GM21529 (cell line): Measurements from ENCODE around the gene CLASRP.

Experiments
- ATAC-seq: cut with Tn5 transposase; IDR thresholded peaks from one replicate; pipeline ENCODE4 v1.9.1; 2021; ENCODE audit not compliant: unreplicated experiment

The CLASRP gene

GRCh38 chr19:45020071-45020470 is 18.8 kb upstream of the CLASRP start:
- no peak for ATAC-seq

- ATAC-seq, result no peak
Observed at GRCh38 chr19:45021971-45022370, 16.9 kb upstream of the CLASRP start.

- ATAC-seq, result no peak
Observed at GRCh38 chr19:45023048-45023447, 15.8 kb upstream of the CLASRP start.

DNA sequence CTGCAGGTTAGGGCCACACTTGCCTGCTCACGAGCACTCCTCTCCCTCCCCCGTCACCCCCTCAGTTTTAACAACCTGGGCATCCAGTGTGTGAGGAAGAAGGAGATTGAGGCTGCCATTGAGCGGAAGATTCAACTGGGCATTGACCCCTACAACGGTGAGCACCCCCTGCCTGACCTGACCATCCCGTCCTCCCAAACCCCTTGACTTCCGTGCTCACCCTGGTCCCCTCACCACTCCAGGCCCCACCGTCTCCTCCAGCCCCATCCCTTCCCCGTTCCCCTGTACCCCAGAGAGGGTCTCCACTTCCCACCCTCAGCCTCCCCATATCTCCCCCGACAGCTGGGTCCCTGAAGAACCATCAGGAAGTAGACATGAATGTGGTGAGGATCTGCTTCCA is 13.6 kb upstream of the CLASRP start:
- no peak for ATAC-seq

DNA sequence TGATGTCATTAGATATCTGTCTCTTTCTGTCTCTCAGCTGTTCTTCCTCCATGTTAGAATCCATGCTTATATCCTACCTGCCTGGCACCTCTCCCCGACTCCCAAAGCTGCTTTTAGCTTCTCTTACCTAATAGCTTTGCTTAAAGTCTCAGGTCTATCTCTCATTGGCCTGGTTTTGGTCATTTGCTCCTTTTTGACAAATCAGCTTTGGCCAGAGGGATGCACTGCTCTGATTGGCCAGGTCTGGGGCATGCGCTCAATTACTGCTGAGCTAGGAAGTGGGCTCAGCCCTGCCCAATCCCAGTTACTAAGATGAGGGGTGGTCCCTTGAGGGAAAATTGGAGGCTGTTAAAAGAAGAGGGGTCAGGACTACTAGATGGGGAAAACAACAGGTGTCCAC is 11.5 kb upstream of the CLASRP start:
- no peak for ATAC-seq

- ATAC-seq, result no peak
Observed at GRCh38 chr19:45030825-45031224, 8.0 kb upstream of the CLASRP start.

GRCh38 chr19:45032421-45032820 is 6.4 kb upstream of the CLASRP start:
- ATAC-seq, result no peak

DNA sequence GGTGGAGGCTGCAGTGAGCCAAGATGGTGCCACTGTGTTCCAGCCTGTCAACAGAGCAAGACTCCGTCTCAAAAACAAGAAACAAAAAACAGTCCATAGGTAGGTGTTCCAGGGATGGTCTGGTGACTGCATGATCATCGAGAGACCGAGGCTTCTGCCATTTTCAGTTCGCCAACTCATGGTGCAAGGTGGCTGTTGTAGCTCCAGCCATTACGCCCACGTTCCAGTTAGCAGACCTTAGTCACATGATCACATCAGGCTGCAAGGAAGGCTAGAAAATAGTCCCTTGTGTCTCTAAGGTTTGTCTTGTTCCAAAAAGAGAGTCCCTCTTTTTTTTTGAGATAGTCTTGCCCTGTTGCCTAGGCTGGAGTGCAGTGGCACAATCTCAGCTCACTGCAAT is 3.1 kb upstream of the CLASRP start:
- no peak for ATAC-seq

GRCh38 chr19:45037393-45038169 is 1.3 kb upstream of the CLASRP start:
- ATAC-seq, result no peak

DNA sequence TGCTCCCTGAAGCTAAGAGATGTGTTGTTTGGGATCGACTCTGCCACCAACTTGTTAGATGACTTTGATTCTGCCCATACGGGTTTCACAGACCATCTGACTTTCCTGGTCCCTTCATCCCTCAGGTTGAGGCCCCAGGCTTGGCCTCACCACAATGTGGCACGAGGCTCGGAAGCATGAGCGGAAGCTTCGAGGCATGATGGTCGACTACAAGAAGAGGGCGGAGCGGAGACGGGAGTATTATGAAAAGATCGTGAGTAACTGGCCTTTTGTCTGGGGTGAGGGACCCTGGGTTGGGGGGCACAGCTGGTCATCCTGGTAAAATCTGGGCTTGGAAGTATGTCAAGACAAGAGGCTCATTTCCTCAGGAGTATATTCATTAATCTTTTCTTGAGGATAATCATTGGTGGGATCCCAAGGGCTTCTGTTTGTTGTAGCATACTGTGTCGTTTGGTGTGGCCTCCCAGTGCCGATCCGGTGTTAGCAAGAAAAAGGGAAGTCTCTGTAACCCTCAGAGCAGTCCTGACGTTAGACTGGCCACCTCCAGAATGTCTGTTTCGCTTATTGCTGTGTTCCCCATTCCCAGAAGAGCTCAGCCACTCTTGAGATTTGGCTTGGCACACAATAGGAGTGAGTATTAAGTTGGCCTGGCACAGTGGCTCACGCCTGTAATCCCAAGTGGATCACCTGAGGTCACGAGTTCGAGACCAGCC is 1.4 kb downstream of the CLASRP start:
- ATAC-seq, result no peak

DNA sequence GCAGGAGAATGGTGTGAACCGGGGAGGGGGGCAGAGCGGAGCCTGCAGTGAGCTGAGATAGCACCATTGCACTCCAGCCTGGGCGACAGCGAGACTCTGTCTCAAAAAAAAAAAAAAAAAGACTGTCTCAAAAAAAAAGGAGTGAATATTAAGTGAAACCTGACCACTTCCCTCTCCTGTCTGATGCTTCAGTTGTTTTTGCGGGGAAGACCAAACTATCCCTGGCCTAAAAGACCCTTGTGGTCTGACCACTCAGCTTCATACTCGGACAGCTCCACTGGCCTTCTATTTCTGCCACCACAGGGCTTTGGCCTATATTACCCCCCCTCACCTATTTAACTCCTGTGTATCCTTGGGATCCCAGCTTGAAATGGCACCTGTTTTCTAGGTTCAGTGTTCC is 2.3 kb downstream of the CLASRP start:
- no peak for ATAC-seq

DNA sequence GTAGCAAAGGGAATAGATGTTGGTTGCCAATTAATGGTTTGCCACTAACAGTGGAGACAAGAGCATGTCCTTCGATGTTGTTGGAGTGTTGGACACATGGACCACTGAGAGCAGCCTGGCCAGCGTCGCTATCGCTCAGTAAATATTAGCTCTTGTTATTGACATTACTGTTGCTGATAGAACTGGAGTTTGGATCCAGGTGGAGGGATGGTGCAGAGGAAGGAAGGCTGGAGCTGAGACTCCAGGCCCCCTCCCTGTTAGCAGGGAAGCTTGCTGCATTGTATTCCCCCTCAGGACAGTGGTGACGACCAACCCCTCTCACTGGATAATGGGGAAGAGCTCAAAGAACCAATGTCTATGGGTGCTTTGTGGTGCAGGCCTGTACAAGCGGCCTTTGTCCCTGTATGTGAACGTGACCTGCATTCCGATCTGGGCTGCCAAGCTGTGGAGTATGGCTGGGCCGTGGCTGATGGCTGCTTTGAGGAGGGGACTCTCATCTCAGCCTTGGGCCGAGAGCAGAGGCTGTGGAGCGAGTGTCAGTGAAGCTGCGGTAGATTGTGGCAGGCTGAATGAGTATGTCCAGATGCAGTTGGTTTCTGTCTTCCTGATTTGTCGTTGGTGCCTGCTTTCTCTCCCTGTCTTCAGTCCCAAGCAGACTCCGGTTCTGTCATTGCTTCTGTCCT is 7.0 kb downstream of the CLASRP start:
- no peak for ATAC-seq

DNA sequence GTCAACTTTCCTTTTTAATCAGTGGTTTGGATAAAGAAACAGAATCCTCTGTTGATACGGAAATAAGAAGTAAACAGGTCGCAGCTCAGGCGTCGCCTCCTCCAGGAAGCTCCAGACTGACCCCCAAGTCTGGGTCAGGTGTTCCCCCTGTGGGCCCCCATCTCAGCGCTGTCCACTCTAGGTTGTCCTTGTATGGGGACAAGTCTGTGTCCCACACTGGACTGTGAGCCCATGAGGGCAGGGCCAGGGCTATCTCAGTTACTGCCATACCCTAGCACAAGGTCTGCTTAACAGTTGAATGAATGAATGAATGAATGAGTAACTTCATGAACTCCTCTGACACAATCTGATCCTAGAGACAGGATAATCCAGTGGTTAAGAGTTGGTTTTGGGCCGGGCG is 7.5 kb downstream of the CLASRP start:
- no peak for ATAC-seq

- ATAC-seq, result no peak
Observed at GRCh38 chr19:45047188-45047797, 8.4 kb downstream of the CLASRP start.

- ATAC-seq, result no peak
Observed at GRCh38 chr19:45049073-45049736, 10.4 kb downstream of the CLASRP start.

GRCh38 chr19:45050036-45050435 is 11.2 kb downstream of the CLASRP start:
- ATAC-seq, result no peak

DNA sequence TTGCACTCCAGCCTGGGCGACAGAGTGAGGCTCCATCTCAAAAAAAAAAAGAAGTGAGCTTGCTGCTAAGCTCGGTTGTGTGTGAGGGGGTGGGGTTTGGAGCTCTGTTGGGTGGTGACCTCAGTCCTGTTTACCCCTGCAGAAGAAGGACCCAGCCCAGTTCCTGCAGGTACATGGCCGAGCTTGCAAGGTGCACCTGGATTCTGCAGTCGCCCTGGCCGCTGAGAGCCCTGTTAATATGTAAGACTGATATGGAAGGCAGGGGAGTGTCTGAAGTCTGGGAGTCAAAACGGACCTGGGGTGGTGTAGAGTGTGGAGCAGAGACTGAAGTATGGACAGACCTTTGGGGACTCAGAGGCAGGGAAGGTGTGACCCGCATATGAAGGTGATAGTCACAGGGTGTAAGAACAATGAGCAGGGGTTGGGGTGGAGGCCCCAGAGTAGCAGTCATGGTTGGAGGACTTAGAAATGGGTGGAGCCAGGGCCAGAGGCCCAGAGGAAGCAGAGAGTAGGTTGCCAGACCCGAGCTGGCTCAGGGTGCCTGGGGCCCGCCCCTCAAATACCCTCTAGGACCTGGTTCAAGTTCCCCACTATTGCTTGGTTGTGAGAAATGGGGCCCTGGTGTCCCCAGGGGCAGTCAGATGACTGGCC is 13.2 kb downstream of the CLASRP start:
- no peak for ATAC-seq

DNA sequence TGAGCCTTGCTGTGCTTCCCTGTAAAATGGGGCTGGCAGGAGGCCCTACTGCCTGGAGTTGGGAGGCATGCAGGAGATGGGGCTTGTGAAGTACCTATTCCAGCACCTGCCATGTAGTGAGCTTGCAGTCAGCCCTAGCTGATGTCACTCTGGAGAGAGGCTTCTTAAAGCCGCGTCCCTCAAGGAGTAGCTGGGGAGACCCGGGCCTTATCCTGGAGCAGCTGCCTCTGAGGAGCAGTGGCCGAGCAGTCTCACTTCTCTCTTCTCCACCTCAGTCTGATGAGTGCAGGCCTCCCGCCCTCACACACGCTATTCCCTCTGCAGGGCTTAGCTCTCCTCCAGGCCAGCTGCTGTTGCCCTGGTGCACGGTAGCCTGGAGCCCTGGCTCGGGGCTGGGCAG is 18.0 kb downstream of the CLASRP start:
- ATAC-seq, result no peak

DNA sequence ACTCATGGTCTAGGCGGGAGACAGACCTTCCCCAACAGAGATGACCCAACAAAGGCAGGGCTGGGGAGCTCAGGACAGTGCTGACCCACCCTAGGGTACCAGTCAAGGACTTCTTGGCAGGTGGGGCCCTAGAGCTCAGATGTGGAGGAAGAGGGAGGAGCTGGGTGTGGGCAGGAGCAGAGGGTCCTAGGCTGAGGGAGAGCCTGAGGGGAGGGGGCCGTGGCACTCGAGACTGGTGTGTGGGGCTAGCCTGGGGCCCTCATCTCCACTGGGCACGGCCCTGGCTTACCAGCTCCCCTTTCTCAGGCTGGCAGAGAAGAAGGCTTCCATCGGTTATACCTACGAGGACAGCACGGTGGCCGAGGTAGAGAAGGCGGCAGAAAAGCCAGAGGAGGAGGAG is 18.6 kb downstream of the CLASRP start:
- ATAC-seq, result no peak

- no peak for ATAC-seq
Observed at GRCh38 chr19:45058622-45059159, 19.8 kb downstream of the CLASRP start.
